ENCODE measurements around the gene HRH2.

Gene HRH2

GRCh38 chr5:175729829-175730277 is 72.0 kb downstream of the HRH2 start:
- TF ChIP-seq CTCF (IDR thresholded peaks at IDR 0.05; ENCODE audit: control insufficient read depth, extremely low read depth, insufficient read depth) = peak; percentile 97
- H3K4me3 ChIP-seq (ENCODE audit: low read depth, low read length) = no peak overlapping the region
- DNase-seq (ENCODE audit: low read depth) = peak; percentile 54

- TF ChIP-seq CTCF (IDR thresholded peaks at IDR 0.05; ENCODE audit: control insufficient read depth, extremely low read depth, insufficient read depth) = no peak
- DNase-seq (ENCODE audit: low read depth) = no peak
- H3K4me3 ChIP-seq (ENCODE audit: low read depth, low read length) = no peak overlapping the region
Measured at GRCh38 chr5:175731172-175731571, 73.3 kb downstream of the HRH2 start.

- no peak overlapping the region for H3K4me3 ChIP-seq (ENCODE audit: low read depth, low read length)
- no peak for TF ChIP-seq CTCF (IDR thresholded peaks at IDR 0.05; ENCODE audit: control insufficient read depth, extremely low read depth, insufficient read depth)
- DNase-seq (ENCODE audit: low read depth) = no peak
Measured at GRCh38 chr5:175731756-175732465, 74.0 kb downstream of the HRH2 start.

- no peak overlapping the region for H3K4me3 ChIP-seq (ENCODE audit: low read depth, low read length)
- TF ChIP-seq CTCF (IDR thresholded peaks at IDR 0.05; ENCODE audit: control insufficient read depth, extremely low read depth, insufficient read depth) = no peak
- no peak for DNase-seq (ENCODE audit: low read depth)
Measured at GRCh38 chr5:175733017-175733416, 75.1 kb downstream of the HRH2 start.

- H3K4me3 ChIP-seq (ENCODE audit: low read depth, low read length) = no peak overlapping the region
- no peak for DNase-seq (ENCODE audit: low read depth)
- no peak for TF ChIP-seq CTCF (IDR thresholded peaks at IDR 0.05; ENCODE audit: control insufficient read depth, extremely low read depth, insufficient read depth)
Measured at GRCh38 chr5:175734016-175734415, 76.1 kb downstream of the HRH2 start.

- DNase-seq (ENCODE audit: low read depth) = no peak
- H3K4me3 ChIP-seq (ENCODE audit: low read depth, low read length) = no peak overlapping the region
- no peak for TF ChIP-seq CTCF (IDR thresholded peaks at IDR 0.05; ENCODE audit: control insufficient read depth, extremely low read depth, insufficient read depth)
Measured at GRCh38 chr5:175734501-175734900, 76.6 kb downstream of the HRH2 start.

GRCh38 chr5:175735701-175736100 is 77.8 kb downstream of the HRH2 start:
- no peak for DNase-seq (ENCODE audit: low read depth)
- TF ChIP-seq CTCF (IDR thresholded peaks at IDR 0.05; ENCODE audit: control insufficient read depth, extremely low read depth, insufficient read depth) = no peak

More at GRCh38 chr5:175735701-175736100, 77.8 kb downstream of the HRH2 start:
- no peak overlapping the region for H3K4me3 ChIP-seq (ENCODE audit: low read depth, low read length)

All from LNCaP clone FGC (cell line).